GM12878 (cell line): Measurements from ENCODE around the gene SULT2B1. TPM values are rescaled to one million over a fixed set of nuclear protein-coding genes. Genes with fewer than 3 reads are reported as not detected.

Experiments used
- ATAC-seq: fragments of 200-7000 bp; cut with Tn5 transposase; 3 replicates; pipeline ENCODE4 v1.9.1; 2020; ENCODE audit warnings: mild to moderate bottlenecking, moderate library complexity
- BruUV-seq: library from RNA; stranded (reverse); fragments of 400-500 nt; replicated peaks from 2 replicates; lab custom pipeline; 2021; lab: Mats Ljungman, UMichigan
- CTCF ChIA-PET: fragments of 300-600 bp; sonication (Branson Sonifier 250); formaldehyde crosslinking; extraction: SDS; loops from one replicate; lab custom pipeline; 2021; ENCODE audit warnings: inconsistent platforms; lab: Yijun Ruan, JAX
- POLR2A ChIA-PET: fragments of 350-600 bp; formaldehyde crosslinking; extraction: SDS; loops from one replicate; lab custom pipeline; 2021; ENCODE audit warnings: inconsistent platforms; lab: Charles Lee
- RAD21 ChIA-PET: fragments of 300-600 bp; sonication (Branson Sonifier 250); formaldehyde crosslinking; loops from one replicate; lab custom pipeline; 2023; ENCODE audit warnings: antibody characterized with exemption; ENCODE audit not compliant: unreplicated experiment; lab: Charles Lee
- SMC1A ChIA-PET: fragments of 300-600 bp; sonication (Branson Sonifier 250); formaldehyde crosslinking; loops from one replicate; lab custom pipeline; 2023; ENCODE audit not compliant: unreplicated experiment, uncharacterized antibody; lab: Charles Lee
- DNase-seq: peaks from one replicate; pipeline ENCODE4 v3.0.0-alpha.2; 2011; ENCODE audit warnings: low read depth, low spot score
- FAIRE-seq: peaks from 3 replicates; lab custom pipeline; 2011; peaks lifted over from hg19 to GRCh38; lab: Jason Lieb, UNC
- H2AFZ ChIP-seq: 2 replicates; pipeline ENCODE4 v1.6.0; 2011; ENCODE audit warnings: low read depth, low read length, control low read depth; ENCODE audit not compliant: control insufficient read depth
- H3K27ac ChIP-seq: 2 replicates; pipeline ENCODE4 v1.5.1; 2011; ENCODE audit warnings: control low read depth; ENCODE audit not compliant: control insufficient read depth, insufficient read depth
- H3K27me3 ChIP-seq, 2 experiments: replicated peaks in 1 of 2; 2 replicates each; pipeline versions ENCODE4 v1.6.0 to v1.6.1; 2011; ENCODE audit warnings: low read length in 1 of 2; ENCODE audit not compliant: control insufficient read depth in 2 of 2, insufficient read depth in 2 of 2
- H3K36me3 ChIP-seq, 2 experiments: 2 replicates each; pipeline ENCODE4 v1.5.1; 2011; ENCODE audit warnings: low read length in 1 of 2; ENCODE audit not compliant: control insufficient read depth in 2 of 2, insufficient read depth in 2 of 2
- H3K4me1 ChIP-seq: 2 replicates; pipeline ENCODE4 v1.6.1; 2011; ENCODE audit warnings: mild to moderate bottlenecking, low read length, moderate library complexity, mixed read lengths; ENCODE audit not compliant: control insufficient read depth, insufficient read depth
- H3K4me2 ChIP-seq: 2 replicates; pipeline ENCODE4 v1.6.0; 2011; ENCODE audit warnings: control low read depth; ENCODE audit not compliant: control insufficient read depth, insufficient read depth
- H3K4me3 ChIP-seq: fragments of 200-600 bp; sonication (generic); 2 replicates; pipeline ENCODE4 v1.5.1; 2016
- H3K79me2 ChIP-seq: 2 replicates; pipeline ENCODE4 v1.6.0; 2011; ENCODE audit warnings: low read length; ENCODE audit not compliant: control insufficient read depth, insufficient read depth
- H3K9ac ChIP-seq: 2 replicates; pipeline ENCODE4 v1.8.0; 2011; ENCODE audit warnings: low read length, control low read depth, mixed read lengths; ENCODE audit not compliant: control insufficient read depth, insufficient read depth
- H3K9me3 ChIP-seq: replicated peaks from 3 replicates; pipeline ENCODE4 v1.5.1; 2011; ENCODE audit warnings: mild to moderate bottlenecking, low read length; ENCODE audit not compliant: control insufficient read depth, insufficient read depth
- H4K20me1 ChIP-seq: 2 replicates; pipeline ENCODE4 v1.6.0; 2011; ENCODE audit not compliant: control insufficient read depth, insufficient read depth
- CUX1 ChIP-seq: IDR thresholded peaks from 2 replicates; pipeline ENCODE4 v1.6.1; 2012; ENCODE audit warnings: improper control_type of control experiment, low read depth, low read length; ENCODE audit not compliant: insufficient replicate concordance
- E4F1 ChIP-seq: fragments of 450-650 bp; IDR thresholded peaks from 2 replicates; pipeline ENCODE4 v1.6.1; 2018; ENCODE audit warnings: borderline replicate concordance, mild to moderate bottlenecking; ENCODE audit not compliant: partially characterized antibody
- KDM1A ChIP-seq: fragments of 200-600 bp; sonication (generic); IDR thresholded peaks from 2 replicates; pipeline ENCODE4 v1.6.1; 2016; ENCODE audit warnings: borderline replicate concordance
- MYB ChIP-seq: fragments of 150-350 bp; IDR thresholded peaks from 2 replicates; pipeline ENCODE4 v1.6.1; 2014; ENCODE audit warnings: mild to moderate bottlenecking, low read depth, low read length, borderline replicate concordance
- SREBF1 ChIP-seq: IDR thresholded peaks from 2 replicates; pipeline ENCODE4 v1.6.1; 2012; ENCODE audit warnings: mild to moderate bottlenecking, low read length
- YY1 ChIP-seq: IDR thresholded peaks from 2 replicates; pipeline ENCODE4 v1.6.1; 2011; ENCODE audit warnings: low read depth, mild to moderate bottlenecking, low read length
- ZNF592 ChIP-seq: fragments of 450-650 bp; IDR thresholded peaks from 2 replicates; pipeline ENCODE4 v1.6.1; 2017; ENCODE audit warnings: mild to moderate bottlenecking, moderate library complexity
- WGBS: methylation state at CpG from one replicate; pipeline ENCODE4 v1.1.6; 2016; ENCODE audit warnings: low lambda C conversion rate; ENCODE audit not compliant: insufficient replicate concordance, insufficient coverage; ENCODE audit errors: missing lambda C conversion rate; 5-methylcytosine and 5-hydroxymethylcytosine counted together
- in situ Hi-C: fragments of 300-500 bp; cut with MboI; formaldehyde crosslinking; loops from 9 replicates; pipeline ENCODE4 v1.14.3; 2018; ENCODE audit warnings: mixed read lengths
- intact Hi-C: fragments of 100-400 bp; cut with micrococcal nuclease; formaldehyde crosslinking; loops from one replicate; pipeline ENCODE4 v1.14.2; 2022; ENCODE audit not compliant: unreplicated experiment
- polyA plus RNA-seq, 11 experiments: library from polyadenylated mRNA; depleted of rRNA in 4 of 11; unstranded in 6 of 11; stranded (reverse) in 5 of 11; fragments of >200 nt; fragmentation: Nextera tagmentation in 4 of 11; fragmentation: Illumina TruSeq in 1 of 11; extraction: Ambion mirVana in 4 of 11; extraction: Trizol in 1 of 11; gene quantifications; 1 replicate in 1 of 11; 2 replicates in 10 of 11; pipeline versions ENCODE4 v1.2.1 to v1.2.3, GENCODE V29; 2011 to 2016; ENCODE audit warnings: inconsistent platforms in 2 of 11, missing spikeins in 2 of 11, low read depth in 1 of 11
- total RNA-seq, 4 experiments: library from RNA; depleted of rRNA in 3 of 4; stranded (reverse); fragments of >200 nt in 3 of 4; fragmentation: Illumina TruSeq in 1 of 4; extraction: Trizol in 1 of 4; gene quantifications; 2 replicates each; pipeline versions ENCODE4 v1.2.1 to v1.2.3, GENCODE V29; 2013 to 2021

Gene SULT2B1
- total and polyA plus RNA-seq, 10 of the 15 experiments (the other 5 are each of a cell fraction or from before 2014, with no cell fraction given): 0.11 to 0.14 TPM; not detected in 8

- FAIRE-seq: no peak
- H2AFZ ChIP-seq: no peak overlapping the region
- ChIA-PET RAD21 (no interaction called here), POLR2A (no interaction called here), CTCF (no interaction called here)
- ATAC-seq: peak; percentile 1; the same call in 1 of the 3 replicates
- H3K4me1 ChIP-seq: peaks cover 8% of the 10 kb centered on the region; the same call in 1 of the 2 replicates
- DNase-seq: no peak
- no peak overlapping the region for H3K27ac ChIP-seq
- no peak overlapping the region for H3K4me3 ChIP-seq
- 80% methylated on average over 39 of the region's 39 CpGs for WGBS
- H3K9me3 ChIP-seq: no peaks in the 10 kb centered on the region
- H3K27me3 ChIP-seq: no peaks in the 10 kb centered on the region
- H3K9ac ChIP-seq: no peak overlapping the region
- BruUV-seq: no TSS peak
- H3K36me3 ChIP-seq: peaks cover 25 to 32% of the 10 kb centered on the region in 2 experiments
- no peak overlapping the region for H3K4me2 ChIP-seq
- peaks cover 15% of the 10 kb centered on the region for H4K20me1 ChIP-seq
- TF ChIP-seq YY1 (no peak), KDM1A (no peak), E4F1 (no peak), SREBF1 (no peak), CUX1 (no peak), MYB (no peak), ZNF592 (no peak)
- TF ChIP-seq, all 136 proteins: peak for 0
- intact Hi-C loops (no loop called here), in situ Hi-C loops (no loop called here)
- SMC1A ChIA-PET: no interaction called here
- peaks cover 26% of the 10 kb centered on the region for H3K79me2 ChIP-seq
These were observed 61.3 kb downstream of the SULT2B1 start for GRCh38 chr19:48613024-48613851.
